ENCODE measurements around the gene ADGRV1.

GRCh38 chr5:91158011-91158410 lies 599.4 kb downstream of the ADGRV1 start:
- no peak for TF ChIP-seq CTCF (IDR thresholded peaks at IDR 0.05; ENCODE audit: low read depth, low read length, poor library complexity, severe bottlenecking)
- no peak for TF ChIP-seq EZH2phosphoT487 (IDR thresholded peaks at IDR 0.05; ENCODE audit: borderline replicate concordance, low read length)

All from DOHH2 (cell line).